AG04450 (cell line): ENCODE results near the gene ADGRE2. TPM values are rescaled to one million over a fixed set of nuclear protein-coding genes. Genes with fewer than 3 reads are reported as not detected.
"Not testable (repeated sequence)": the region's sequence is repeated elsewhere in the genome, so short reads cannot be mapped to it uniquely, and the experiment has no call there.

ENCODE experiments used
- CTCF ChIA-PET: fragments of 300-600, 350-600 bp; formaldehyde crosslinking; extraction: SDS; loops from one replicate; lab custom pipeline; 2022; ENCODE audit warnings: antibody characterized with exemption, inconsistent platforms; lab: Charles Lee
- POLR2A ChIA-PET: fragments of 350-600 bp; formaldehyde crosslinking; extraction: SDS; loops from one replicate; lab custom pipeline; 2021; ENCODE audit warnings: antibody characterized with exemption, inconsistent platforms; lab: Yijun Ruan, JAX
- DNase-seq: peaks from one replicate; pipeline ENCODE4 v3.0.0-alpha.2; 2011; ENCODE audit warnings: low read depth, low spot score
- H3K27ac ChIP-seq: one replicate; pipeline ENCODE4 v1.5.1; 2012; ENCODE audit warnings: low read depth, low read length, control low read depth
- H3K27me3 ChIP-seq: one replicate; pipeline ENCODE4 v1.6.0; 2012; ENCODE audit warnings: low read length; ENCODE audit not compliant: control insufficient read depth, insufficient read depth
- H3K4me3 ChIP-seq: 2 replicates; pipeline ENCODE4 v1.5.1; 2011; ENCODE audit warnings: mild to moderate bottlenecking, low read depth, low read length, control low read depth
- H3K9me3 ChIP-seq: 2 replicates; pipeline ENCODE4 v1.5.1; 2012; ENCODE audit warnings: low read length; ENCODE audit not compliant: control insufficient read depth, insufficient read depth
- polyA plus RNA-seq: library from polyadenylated mRNA; depleted of rRNA; stranded (reverse); fragments of >200 nt; gene quantifications from 2 replicates; pipeline ENCODE4 v1.2.3, GENCODE V29; 2011
- TF ChIP-seq, protein P1 (sequence below): IDR thresholded peaks from 2 replicates; pipeline ENCODE4 v1.5.1; 2011; ENCODE audit warnings: low read depth, low read length, control low read depth, inconsistent platforms

The ADGRE2 gene
- polyA plus RNA-seq, 1 experiment = 0.12 TPM

DNA sequence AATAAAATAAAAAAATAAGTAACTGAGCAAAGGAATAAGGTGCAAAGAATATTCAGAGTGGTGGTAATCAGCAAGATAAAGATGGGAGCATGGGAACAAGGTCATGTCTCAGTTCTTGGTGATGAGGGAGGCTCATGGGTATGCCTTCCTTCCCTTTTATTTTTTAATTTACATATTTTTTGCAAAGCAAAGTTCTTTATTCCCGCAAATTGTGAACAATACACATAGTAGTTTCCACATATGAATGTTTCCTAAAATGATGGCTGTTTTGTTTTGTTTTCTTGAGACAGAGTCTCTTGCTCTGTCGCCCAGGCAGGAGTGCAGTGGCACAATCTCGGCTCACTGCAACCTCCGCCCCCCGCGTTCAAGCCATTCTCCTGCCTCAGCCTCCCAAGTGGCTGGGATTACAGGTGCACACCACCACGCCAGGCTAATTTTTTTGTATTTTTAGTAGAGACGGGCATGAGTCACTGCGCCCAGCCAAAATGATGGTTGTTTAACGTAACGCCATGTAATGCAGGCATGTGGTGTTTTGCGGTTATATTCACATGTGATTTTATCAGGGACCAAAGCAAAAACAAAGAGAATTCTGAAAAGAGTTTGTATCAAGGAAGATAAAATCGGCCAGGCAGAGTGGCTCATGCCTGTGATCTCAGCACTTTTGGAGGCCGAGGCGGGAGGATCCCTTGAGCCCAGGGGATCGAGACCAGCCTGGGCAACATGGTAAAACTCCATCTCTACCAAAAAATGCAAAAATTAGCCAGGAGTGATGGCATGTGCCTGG lies 4.5 kb upstream of the ADGRE2 start:
- TF ChIP-seq, protein P1, sequence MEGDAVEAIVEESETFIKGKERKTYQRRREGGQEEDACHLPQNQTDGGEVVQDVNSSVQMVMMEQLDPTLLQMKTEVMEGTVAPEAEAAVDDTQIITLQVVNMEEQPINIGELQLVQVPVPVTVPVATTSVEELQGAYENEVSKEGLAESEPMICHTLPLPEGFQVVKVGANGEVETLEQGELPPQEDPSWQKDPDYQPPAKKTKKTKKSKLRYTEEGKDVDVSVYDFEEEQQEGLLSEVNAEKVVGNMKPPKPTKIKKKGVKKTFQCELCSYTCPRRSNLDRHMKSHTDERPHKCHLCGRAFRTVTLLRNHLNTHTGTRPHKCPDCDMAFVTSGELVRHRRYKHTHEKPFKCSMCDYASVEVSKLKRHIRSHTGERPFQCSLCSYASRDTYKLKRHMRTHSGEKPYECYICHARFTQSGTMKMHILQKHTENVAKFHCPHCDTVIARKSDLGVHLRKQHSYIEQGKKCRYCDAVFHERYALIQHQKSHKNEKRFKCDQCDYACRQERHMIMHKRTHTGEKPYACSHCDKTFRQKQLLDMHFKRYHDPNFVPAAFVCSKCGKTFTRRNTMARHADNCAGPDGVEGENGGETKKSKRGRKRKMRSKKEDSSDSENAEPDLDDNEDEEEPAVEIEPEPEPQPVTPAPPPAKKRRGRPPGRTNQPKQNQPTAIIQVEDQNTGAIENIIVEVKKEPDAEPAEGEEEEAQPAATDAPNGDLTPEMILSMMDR = no peak
- CTCF ChIA-PET = no interaction called here
- DNase-seq = no peak
- no peaks in the 10 kb centered on the region for H3K27me3 ChIP-seq
- H3K4me3 ChIP-seq = no peak overlapping the region
- POLR2A ChIA-PET = no interaction called here
- peaks cover 3% of the 10 kb centered on the region; the same call in 1 of the 2 replicates for H3K9me3 ChIP-seq
- H3K27ac ChIP-seq = no peak overlapping the region

DNA sequence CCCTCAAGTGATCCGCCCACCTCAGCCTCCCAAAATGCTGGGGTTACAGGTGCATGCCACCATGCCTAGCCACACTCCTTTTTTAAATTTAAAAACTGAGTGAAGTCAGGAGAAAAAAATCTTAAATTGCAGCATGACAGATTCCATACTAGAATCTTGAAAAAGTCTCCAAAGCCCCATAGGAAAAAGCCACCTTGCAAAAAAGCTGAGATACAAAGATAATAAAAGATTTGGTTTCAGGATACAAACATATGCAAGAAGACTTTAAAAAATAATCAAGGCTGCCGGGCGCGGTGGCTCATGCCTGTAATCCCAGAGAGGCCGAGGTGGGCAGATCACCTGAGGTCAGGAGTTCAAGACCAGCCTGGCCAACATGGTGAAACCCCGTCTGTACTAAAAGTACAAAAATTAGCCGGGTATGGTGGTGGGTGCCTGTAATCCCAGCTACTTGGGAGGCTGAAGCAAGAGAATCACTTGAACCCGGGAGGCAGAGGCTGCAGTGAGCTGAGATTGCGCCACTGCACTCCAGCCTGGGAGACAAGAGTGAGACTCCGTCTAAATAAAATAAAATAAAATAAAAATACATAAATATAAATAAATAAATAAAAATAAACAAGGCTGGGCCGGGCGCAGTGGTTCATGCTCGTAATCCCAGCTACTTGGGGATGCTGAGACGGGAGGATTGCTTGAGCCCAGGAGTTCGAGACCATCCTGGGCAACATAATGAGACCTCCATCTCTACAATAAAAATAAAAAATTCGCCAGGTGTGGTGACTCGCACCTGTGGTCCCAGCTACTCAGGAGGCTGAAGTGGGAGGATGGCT lies 3.6 kb upstream of the ADGRE2 start:
- DNase-seq, H3K27ac ChIP-seq, H3K9me3 ChIP-seq, CTCF ChIA-PET, H3K4me3 ChIP-seq, H3K27me3 ChIP-seq, POLR2A ChIA-PET: not testable (repeated sequence)

DNA sequence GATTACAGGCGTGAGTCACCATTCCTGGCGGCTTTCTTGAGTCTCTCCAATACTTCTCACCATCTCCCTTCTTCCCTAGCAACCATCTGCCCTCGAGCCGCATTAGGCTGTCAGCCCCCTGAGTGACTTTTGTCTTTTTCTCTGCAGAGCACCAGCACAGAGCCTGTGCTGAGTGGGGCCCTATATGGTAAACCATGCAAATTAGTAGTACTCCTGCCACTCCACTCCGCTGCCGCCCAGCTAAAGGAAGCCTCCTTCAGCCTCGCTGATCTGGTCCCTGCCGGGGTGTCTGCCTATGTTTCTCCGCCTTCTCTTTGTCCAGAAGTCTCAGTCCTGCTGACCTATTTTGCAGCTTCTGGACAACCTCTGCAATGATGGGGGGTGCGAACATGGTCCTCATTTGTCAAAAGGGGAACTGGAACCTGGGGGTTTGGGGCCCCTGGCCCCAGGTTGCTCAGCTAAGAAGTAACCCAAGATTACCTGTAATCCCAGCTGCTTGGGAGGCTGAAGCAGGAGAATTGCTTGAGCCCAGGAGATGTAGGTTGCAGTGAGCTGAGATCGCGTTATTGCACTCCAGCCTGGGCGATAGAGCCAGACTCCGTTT lies 2.4 kb upstream of the ADGRE2 start:
- H3K27me3 ChIP-seq, POLR2A ChIA-PET, H3K4me3 ChIP-seq, DNase-seq, CTCF ChIA-PET, H3K27ac ChIP-seq, H3K9me3 ChIP-seq: not testable (repeated sequence)

DNA sequence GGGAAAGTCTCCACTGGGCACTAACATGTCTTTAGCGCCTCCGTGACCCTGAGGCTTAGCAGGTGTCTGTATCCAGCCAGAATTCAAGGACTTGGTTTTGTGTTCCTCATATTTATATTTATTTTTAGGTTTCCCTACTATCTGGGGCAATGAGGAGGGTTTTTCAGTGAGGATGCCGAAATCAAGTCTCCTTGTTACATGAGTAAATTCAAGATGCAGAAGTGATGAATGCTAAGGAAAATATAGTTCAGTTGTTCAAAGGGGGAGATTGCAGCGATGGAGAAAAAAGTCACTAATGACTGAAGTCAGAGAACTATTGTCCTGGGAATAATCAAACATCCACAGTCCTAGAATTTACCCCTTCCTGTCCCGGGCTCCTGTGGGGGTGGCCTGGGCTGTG lies 791 bp upstream of the ADGRE2 start:
- DNase-seq = no peak
- POLR2A ChIA-PET = no interaction called here
- no peak overlapping the region for H3K4me3 ChIP-seq
- no peaks in the 10 kb centered on the region; the same call in 1 of the 2 replicates for H3K9me3 ChIP-seq
- TF ChIP-seq, protein P1 = no peak
- CTCF ChIA-PET = no interaction called here
- peaks cover 7% of the 10 kb centered on the region for H3K27me3 ChIP-seq
- no peak overlapping the region for H3K27ac ChIP-seq

DNA sequence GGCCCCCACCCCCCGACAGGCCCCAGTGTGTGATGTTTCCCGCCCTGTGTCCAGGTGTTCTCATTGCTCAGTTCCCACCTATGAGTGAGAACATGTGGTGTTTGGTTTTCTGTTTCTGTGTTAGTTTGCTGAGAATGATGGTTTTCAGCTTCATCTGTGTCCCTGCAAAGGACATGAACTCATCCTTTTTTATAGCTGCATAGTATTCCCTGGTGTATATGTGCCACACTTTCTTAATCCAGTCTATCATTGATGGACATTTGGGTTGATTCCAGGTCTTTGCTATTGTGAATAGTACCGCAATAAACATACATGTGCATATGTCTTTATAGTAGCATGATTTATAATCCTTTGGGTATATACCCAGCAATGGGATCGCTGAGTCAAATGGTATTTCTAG lies 715 bp downstream of the ADGRE2 start:
- H3K4me3 ChIP-seq, CTCF ChIA-PET, H3K27ac ChIP-seq, H3K9me3 ChIP-seq, DNase-seq, POLR2A ChIA-PET, H3K27me3 ChIP-seq: not testable (repeated sequence)

DNA sequence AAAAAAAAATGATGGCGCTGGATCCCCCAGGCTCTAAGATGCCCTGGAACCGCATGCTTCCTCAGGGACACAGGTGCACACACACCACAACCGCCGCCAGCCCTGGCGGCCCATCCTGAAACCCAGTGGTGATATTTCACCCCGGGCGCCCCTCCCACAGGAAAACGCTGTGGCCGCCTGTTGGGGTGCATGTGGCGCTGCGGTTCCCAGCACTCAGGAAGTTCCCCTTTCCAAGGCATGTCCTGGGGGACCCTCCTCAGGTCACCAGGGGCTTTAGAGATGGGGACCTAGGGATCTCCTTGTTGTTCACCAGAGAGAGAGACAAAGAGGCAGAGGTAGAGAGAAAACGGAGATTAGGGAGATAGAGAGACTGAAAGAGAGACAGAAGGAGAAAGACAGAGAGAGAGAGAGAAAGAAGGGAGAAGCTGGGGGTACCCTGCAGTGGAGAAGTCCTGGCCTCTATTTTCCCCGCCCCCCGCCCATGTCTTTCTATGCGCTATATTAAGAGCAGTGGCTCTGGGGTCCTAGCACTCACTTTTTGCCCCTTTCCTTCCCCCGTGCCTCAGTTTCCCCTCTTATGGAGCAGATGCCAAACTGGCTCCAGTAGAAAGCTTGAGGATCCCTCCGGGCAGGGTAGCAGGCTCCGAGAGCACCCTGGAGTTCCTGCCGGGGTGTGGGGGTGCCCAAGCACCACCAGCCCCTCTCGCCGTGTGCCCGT lies 2.3 kb downstream of the ADGRE2 start:
- Histone ChIP-seq H3K4me3 (no peak overlapping the region), H3K9me3 (no peaks in the 10 kb centered on the region; the same call in 1 of the 2 replicates), H3K27me3 (peaks cover 7% of the 10 kb centered on the region), H3K27ac (no peak overlapping the region)
- TF ChIP-seq, protein P1 = no peak
- no peak for DNase-seq
- ChIA-PET CTCF (no interaction called here), POLR2A (no interaction called here)

DNA sequence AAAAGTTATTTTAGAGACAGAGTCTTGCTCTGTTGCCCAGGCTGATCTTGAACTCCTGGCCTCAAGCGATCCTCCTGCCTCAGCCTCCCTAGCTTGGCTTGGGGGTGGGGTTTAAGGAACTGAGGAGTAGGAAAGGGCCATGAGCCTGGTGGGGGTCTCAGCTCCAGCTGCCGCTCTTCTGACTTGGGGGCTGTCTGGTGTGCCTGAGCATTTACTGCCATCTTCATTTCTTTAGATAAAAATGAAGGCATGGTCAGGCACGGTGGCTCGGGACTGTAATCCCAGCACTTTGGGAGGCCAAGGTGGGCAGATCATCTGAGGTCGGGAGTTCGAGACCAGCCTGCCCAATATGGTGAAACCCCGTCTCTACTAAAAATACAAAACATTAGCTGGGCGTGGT lies 3.0 kb downstream of the ADGRE2 start:
- POLR2A ChIA-PET, H3K9me3 ChIP-seq, H3K27ac ChIP-seq, H3K4me3 ChIP-seq, H3K27me3 ChIP-seq, DNase-seq, CTCF ChIA-PET: not testable (repeated sequence)
